ENCODE results near the gene KRTAP4-7.
"Not testable (repeated sequence)": the region's sequence is repeated elsewhere in the genome, so short reads cannot be mapped to it uniquely, and the experiment has no call there.

The KRTAP4-7 gene

DNA sequence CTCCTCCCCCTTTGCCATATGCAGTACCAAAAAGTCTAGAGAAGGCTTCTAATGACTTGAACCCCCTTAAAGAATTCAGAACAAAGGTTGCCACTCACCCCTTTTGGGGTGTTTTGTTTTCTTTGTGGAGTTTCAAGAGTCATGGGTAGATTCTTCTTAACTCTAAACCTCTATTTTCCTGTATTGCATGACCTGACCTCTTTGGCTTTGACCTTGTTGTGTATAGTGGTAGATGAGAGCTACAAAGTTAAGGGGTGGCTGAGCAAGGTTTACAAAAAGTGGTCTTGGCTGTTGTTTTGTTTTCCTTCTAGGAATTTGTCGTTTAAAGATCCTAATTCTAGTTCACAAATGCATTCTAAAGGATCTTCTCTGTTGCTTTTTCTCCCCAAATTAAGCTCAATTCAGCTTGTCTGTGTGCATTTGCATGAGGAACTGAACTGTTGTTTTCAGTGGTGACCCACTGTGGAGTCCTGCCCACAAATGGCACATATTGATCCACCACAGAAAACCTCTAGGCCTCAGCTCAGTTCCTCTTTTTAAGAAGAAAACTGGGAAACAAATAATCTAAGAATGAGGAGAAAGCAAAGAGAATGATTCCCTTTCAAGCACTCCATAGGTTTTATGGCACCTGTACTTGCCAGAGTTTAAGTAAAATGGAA, 24.9 kb downstream of the KRTAP4-7 start:
- not testable (repeated sequence) for DNase-seq (ENCODE audit: low read depth)

DNA sequence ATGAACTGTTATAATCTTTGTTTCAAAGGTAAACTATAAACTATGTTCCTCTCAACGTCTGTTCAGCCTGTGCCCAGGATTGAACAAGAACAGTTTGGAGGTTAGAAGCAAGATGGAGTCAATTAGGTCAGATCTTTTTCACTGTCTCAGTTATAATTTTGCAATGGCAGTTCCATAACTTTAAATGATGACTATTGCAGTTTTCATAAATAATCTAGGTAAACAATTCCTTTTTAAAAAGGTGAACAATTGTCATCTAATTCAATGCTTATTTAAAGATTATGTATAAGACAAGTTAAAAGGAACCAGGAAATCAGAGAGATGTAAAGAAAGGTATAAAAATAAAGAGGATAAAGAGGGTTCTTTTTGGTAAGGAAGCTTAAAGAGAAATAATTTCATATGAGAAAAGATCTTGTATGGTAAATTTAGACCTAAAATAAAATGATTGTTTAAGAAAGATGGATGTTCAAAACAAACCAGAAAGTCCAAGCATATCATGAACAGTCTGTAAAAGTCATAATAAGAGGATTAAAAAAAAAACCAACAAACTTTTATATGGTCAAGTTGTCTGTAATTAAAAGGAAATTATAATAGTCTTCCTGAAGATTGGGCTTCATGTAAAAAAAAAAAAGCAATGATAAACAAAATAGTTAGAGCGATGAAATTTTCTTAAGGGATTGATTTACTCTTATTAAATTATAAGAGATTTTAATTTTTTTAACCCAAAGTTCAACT, 27.4 kb downstream of the KRTAP4-7 start:
- DNase-seq (ENCODE audit: low read depth) = no peak

DNA sequence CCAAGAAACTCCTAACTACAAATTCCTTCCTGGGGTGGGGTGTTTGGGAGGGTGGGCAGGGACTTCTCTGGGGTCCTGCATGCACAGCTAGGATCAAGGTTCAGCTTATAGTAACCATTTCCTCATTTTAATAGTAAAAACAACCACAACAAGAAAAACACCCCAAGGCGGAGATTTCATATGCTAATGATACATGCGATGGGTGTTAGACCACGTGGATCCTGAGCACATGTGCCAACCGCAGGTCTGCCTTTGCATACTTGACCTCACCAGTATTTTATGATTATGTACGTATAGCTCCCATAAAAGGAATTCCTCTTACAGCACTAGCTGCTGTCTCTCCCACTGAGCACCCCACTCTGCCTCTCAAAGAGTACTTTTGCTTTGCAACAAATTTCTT, 32.3 kb downstream of the KRTAP4-7 start:
- DNase-seq (ENCODE audit: low read depth) = no peak

DNA sequence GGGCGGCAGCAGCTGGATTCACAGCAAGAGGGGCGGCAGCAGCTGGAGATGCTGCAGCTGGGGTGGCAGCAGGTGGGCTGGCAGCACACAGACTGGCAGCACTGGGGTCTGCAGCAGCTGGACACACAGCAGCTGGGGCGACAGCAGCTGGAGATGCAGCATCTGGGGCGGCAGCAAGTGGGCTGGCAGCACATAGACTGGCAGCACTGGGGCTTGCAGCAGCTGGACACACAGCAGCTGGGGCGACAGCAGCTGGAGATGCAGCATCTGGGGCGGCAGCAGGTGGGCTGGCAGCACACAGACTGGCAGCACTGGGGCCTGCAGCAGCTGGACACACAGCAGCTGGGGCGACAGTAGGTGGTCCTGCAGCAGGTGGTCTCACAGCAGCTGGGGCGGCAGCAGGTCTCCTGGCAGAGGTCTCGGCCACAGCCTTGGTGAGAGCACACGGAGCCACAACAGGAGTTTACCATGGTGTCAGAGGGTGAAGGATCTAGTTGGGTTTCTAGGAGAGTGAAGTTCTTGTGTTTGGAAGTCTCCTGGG, 34.0 kb downstream of the KRTAP4-7 start, which contains the start of gene KRTAP4-11:
Gene KRTAP4-11 (minus strand): TSS at position 528 of the 541 bp plus-strand sequence. CDS start 58 bp downstream, at position 470.
- not testable (repeated sequence) for DNase-seq (ENCODE audit: low read depth)

DNA sequence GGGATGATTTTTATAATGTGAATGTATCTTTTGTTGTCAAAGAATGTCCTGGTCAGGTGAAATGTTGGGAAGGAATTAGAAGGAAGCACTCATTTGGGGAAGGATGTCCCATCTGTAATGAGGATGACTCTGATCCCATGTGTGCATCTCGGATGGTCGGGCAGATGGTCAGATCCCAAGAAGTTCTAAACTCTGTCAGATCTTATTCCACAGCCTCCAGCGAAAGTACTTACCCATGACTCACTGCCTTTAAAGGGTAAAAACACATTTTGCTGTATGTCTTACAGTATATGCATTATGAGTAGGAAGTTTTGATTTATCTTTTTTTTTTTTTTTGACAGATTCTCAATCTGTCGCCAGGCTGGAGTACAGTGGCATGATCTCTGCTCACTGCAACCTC, 34.8 kb downstream of the KRTAP4-7 start:
- no peak for DNase-seq (ENCODE audit: low read depth)

DNA sequence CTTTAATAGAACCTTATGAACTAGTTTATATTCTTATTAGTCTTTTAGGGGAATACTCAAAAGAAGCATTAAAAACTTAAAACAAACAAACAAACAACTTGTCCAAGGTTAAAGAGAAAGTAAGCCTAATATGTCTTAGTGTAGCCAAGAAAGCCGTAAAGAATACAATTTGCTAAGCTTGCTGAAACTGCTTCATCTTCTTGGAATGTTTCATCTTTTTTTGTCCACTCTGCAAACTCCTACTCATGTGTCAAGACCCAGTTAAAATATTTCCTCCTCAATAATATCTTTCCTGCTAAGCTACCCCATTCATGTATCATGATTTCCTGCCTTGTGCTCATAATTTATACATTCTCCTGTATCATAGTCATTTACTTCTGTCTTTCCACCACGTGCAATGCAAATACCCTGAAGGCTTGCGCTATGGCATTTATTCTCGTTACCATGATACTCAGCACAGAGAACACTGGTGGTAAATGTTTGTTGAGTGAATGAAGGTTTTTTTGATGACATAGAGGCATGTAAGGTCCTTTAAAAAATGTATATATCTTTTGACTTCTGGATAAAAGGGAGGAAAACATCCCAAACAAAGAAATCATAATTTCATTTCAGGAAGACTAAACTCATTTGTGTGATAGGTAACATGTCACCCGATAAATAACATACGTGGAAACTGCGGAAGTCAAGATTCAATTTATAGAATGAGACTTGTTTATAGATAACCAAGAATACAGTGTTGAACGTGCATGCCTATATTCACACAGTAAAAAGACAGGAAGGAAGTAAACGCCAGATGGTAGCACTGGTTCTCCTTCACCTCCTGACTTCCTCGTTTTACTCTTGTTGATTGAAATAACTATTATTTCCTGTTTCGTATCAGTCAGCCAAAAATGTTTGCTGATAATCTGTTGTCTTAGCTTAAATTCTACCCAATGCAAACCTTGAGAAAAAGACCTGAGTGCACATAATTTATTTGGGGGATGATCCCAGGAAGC, 36.0 kb downstream of the KRTAP4-7 start:
- not testable (repeated sequence) for DNase-seq (ENCODE audit: low read depth)

DNA sequence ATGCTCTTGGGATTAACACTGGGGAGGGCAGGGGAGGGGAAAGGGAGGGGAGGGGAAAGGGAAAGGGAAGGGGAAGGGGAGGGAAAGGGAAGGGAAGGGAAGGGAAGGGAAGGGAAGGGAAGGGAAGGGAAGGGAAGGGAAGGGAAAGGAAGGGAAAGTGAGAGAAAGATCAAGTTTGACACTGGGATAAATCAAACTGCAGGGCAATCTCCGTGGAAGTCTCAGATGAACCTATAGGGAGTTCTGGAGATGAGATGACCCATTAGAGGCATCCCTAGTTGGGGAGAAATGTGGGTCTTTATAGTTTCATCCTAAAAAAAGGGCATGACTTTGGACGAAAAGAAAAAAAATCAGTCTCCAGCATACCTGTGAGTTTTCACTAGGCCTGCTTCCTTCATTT, 37.8 kb downstream of the KRTAP4-7 start:
- DNase-seq (ENCODE audit: low read depth) = no peak

DNA sequence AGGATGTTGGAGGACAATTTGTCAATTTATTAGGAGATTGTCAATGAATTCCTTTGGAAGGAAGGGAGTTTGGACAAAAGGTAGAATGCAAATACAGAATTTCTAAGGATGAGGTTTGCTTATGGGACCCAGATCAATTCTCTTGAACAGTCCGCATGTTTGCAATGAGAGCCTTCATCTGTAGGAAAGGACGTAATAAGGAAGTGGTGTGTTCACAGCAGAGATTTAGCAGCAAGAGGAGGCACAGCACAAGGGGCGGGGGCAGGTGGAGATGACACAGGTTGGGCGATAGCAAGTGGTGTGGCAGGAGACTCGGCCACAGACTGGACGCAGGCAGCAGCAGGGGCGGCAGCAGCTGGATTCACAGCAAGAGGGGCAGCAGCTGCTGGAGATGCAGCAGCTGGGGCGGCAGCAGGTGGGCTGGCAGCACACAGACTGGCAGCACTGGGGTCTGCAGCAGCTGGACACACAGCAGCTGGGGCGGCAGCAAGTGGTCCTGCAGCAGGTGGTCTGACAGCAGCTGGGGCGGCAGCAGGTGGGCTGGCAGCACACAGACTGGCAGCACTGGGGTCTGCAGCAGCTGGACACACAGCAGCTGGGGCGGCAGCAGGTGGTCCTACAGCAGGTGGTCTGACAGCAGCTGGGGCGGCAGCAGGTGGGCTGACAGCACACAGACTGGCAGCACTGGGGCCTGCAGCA, 39.5 kb downstream of the KRTAP4-7 start:
- DNase-seq (ENCODE audit: low read depth) = not testable (repeated sequence)

DNA sequence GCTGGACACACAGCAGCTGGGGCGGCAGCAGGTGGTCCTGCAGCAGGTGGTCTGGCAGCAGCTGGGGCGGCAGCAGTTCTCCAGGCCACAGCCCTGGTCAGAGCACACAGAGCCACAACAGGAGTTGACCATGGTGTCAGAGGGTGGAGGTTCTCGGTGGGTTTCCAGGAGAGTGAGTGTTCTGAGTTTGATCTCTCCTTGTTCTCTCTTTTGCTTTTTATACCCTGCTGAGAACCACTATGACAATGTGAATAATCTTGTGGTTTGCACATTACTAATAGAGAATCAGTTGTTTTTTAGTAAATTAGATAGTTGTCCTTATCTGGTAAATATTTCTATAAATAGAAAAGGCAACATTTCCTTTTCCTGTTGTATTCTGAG, 40.0 kb downstream of the KRTAP4-7 start, which contains the start of gene KRTAP4-12:
Gene KRTAP4-12 (minus strand): TSS at position 192 of the 381 bp plus-strand sequence. CDS start 60 bp downstream, at position 132.
- not testable (repeated sequence) for DNase-seq (ENCODE audit: low read depth)

DNA sequence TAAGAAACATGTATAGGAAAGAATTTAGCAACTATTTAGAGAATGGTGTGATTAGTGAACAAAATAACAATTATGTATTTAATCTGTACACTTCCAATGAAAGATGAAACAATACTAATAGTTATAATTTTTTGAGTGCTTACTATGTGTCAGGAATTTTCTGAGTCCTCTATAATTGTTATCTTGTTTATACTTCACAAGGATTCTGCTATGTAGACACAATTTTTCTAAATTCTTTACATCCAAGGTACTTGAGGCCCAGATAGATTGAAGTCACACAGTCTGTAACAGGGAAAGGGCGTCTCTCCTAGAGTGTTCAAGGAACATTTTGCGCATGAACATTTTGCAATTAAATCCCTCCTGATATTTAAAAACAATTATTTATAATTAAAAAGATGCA, 41.1 kb downstream of the KRTAP4-7 start:
- DNase-seq (ENCODE audit: low read depth) = no peak

DNA sequence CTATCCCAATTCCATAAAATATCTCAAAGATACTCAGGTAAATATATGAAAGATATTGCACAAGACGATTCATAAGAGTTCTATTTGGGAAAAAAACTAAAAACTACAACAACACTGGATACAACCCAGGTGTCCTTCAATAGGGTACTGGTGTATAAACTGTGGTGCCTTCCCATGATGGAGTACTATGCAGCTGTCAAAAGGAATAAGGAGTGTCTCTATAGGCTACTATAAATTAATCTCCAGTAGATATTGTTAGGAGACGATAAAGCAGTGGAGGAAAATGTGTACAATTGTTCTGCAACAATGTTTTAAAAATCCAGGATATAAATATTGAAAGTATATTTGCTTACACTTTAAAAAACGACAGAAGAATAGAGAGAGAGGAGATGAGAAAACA, 42.5 kb downstream of the KRTAP4-7 start:
- DNase-seq (ENCODE audit: low read depth) = no peak

DNA sequence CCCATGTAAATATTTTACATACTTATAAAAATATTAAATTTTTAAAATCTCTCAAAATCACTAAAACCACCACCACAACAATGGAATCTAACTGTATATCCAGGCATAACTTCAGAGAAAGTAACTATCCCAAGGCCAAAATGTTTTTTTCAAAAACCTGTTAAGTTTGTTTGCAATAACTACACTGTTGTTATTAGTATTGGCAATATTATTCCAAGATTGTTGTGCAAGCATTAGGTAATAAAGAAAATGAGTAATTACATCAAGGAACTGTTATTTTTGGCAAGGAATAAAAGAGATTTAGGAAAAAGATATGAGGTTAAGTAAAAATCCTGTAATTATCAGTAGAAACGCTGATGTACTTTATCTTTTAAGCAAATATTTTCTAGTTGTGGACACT, 43.4 kb downstream of the KRTAP4-7 start:
- no peak for DNase-seq (ENCODE audit: low read depth)

DNA sequence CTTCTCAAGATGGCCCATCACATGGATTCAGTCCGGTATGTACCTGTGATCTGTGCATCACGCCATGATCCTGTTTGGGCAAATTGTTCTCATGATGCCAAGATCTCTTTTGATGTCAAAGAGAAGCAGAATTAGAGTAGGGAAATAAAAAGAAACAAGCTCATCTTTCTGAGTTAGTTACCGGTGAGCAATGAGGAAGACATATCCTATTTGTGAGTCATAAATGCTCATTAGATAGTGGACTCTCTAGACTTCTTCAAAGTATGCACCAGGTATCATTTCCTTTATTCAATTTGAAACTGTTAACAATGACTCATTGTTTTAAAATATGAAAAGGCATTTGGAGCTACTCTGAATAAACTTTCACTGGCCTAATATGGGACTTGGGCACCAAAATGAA, 48.0 kb downstream of the KRTAP4-7 start:
- peak; percentile 55 for DNase-seq (ENCODE audit: low read depth)

DNA sequence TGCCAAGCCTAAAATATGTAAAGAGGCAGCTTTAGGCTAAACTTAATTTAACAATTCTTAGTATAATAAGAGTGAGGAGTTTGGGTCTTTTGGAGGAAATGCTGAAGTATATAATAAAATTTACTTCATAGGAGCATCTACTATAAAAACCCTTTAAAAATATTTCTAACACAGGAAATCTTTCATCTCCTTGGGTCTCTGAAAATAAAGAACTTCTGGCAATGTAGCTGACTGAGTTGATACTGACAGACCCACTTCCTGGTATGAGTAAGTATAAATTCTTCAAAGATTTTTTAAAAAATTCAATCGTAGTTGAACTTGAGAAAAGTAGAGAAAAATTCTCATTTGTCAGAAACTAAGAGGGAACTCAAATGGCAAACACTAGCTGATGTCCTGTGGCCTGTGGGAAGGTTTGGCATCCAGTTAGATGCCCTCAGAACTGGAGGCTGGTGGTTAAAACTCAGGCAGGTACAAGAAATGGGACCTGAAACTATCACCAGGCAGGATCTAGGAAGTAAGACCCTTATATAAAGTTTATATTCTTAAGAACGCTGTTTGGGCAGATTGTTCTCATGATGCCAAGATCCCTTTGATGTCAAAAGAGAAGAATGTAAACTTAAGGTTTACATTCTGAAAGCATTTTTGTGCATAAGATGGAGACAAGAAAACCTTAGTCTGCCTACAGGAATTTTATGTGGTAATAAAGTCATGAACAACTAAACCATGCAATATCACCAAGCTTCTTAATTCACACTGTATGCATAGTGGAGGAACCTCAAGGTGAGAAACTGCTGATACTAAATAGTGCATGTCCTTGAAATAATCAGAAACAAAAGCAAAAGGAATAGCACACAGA, 50.2 kb downstream of the KRTAP4-7 start:
- DNase-seq (ENCODE audit: low read depth) = peak; percentile 53
